ENCODE results near the gene PFKFB2.
A peak's percentile ranks its signal among the peaks of the same experiment; 100 is the strongest.

The PFKFB2 gene

GRCh38 chr1:207049514-207049913 is 3.6 kb upstream of the PFKFB2 start:
- H3K4me3 ChIP-seq = no peak overlapping the region
- peaks cover 0 to 11% (median 6%) of the 10 kb centered on the region in 11 experiments; a peak in 11 of 22 replicates for H3K27me3 ChIP-seq
- no peak overlapping the region for H3K9ac ChIP-seq
- peaks cover 0 to 7% (median 0%) of the 10 kb centered on the region in 10 experiments; a peak in 5 of 20 replicates for H3K4me1 ChIP-seq
- H3K36me3 ChIP-seq = no peaks in the 10 kb centered on the region
- H3K4me2 ChIP-seq = no peak overlapping the region
- no peaks in the 10 kb centered on the region for H4K20me1 ChIP-seq
- no peak for TF ChIP-seq Cebpa-rat (IDR thresholded peaks at IDR 0.05)
- H3K9me3 ChIP-seq (replicated peaks in 1 of 11) = peaks cover 0 to 34% (median 29%) of the 10 kb centered on the region in 11 experiments; a peak in 20 of 22 replicates
- H3K27ac ChIP-seq = no peak overlapping the region

DNA sequence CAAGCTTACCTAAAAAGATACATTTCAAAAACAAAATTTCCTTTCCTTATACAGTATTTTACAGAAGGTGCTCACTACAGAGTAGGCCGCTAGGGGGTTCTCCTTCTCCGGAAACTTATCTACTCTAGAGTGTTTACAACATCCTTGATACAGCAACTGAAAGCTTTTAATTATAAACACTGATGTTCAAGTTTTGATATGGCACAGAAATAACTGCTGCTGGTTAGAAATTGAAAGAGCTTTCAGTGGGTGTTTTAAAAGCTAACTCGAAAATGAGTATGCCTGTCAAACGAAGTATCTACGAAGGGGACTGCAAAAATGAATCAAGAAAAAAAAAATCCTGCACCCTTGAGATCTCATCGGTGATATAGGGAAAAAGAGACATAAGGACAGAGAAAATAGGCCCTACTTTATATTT is 3.1 kb upstream of the PFKFB2 start:
- Histone ChIP-seq H3K4me2 (no peak overlapping the region), H3K27ac (no peak overlapping the region), H3K4me3 (no peak overlapping the region), H4K20me1 (no peaks in the 10 kb centered on the region), H3K4me1 (peaks cover 0 to 12% (median 0%) of the 10 kb centered on the region in 10 experiments; a peak in 7 of 20 replicates), H3K9ac (no peak overlapping the region), H3K36me3 (no peaks in the 10 kb centered on the region), H3K9me3 (replicated peaks in 1 of 11) (peaks cover 0 to 34% (median 29%) of the 10 kb centered on the region in 11 experiments; a peak in 20 of 22 replicates), H3K27me3 (peaks cover 0 to 11% (median 6%) of the 10 kb centered on the region in 11 experiments; a peak in 11 of 22 replicates)
- TF ChIP-seq Cebpa-rat (IDR thresholded peaks at IDR 0.05) = no peak

GRCh38 chr1:207050480-207051190 is 2.4 kb upstream of the PFKFB2 start:
- no peak for TF ChIP-seq Cebpa-rat (IDR thresholded peaks at IDR 0.05)
- Histone ChIP-seq H3K9me3 (replicated peaks in 1 of 11) (peaks cover 0 to 34% (median 29%) of the 10 kb centered on the region in 11 experiments; a peak in 20 of 22 replicates), H3K27ac (no peak overlapping the region), H3K4me2 (no peak overlapping the region), H3K4me1 (peaks cover 0 to 16% (median 0%) of the 10 kb centered on the region in 10 experiments; a peak in 7 of 20 replicates), H3K4me3 (no peak overlapping the region), H3K9ac (no peak overlapping the region), H3K27me3 (peaks cover 0 to 11% (median 6%) of the 10 kb centered on the region in 11 experiments; a peak in 11 of 22 replicates), H4K20me1 (no peaks in the 10 kb centered on the region), H3K36me3 (no peaks in the 10 kb centered on the region)

- Histone ChIP-seq H3K4me3 (no peak within 1 kb of the TSS), H3K4me2 (no peak within 1 kb of the TSS), H3K27ac (no peak within 1 kb of the TSS), H3K9me3 (replicated peaks in 1 of 11) (peaks cover 0 to 34% (median 29%) of the 10 kb centered on the region in 11 experiments; a peak in 20 of 22 replicates), H3K27me3 (peaks cover 0 to 11% (median 6%) of the 10 kb centered on the region in 11 experiments; a peak in 11 of 22 replicates), H3K36me3 (no peaks in the 10 kb centered on the region), H4K20me1 (no peaks in the 10 kb centered on the region), H3K9ac (no peak within 1 kb of the TSS), H3K4me1 (peaks cover 0 to 16% (median 0%) of the 10 kb centered on the region in 10 experiments; a peak in 7 of 20 replicates)
- TF ChIP-seq Cebpa-rat (IDR thresholded peaks at IDR 0.05) = no peak
These were observed 1.7 kb upstream of the PFKFB2 start, which contains the start of gene YOD1 for GRCh38 chr1:207051191-207051943. Gene YOD1 (minus strand): TSS chr1:207051208. CDS start chr1:207051030, 178 bp downstream.

GRCh38 chr1:207054491-207054890 is 1.4 kb downstream of the PFKFB2 start:
- H4K20me1 ChIP-seq = no peaks in the 10 kb centered on the region
- H3K27me3 ChIP-seq = peaks cover 0 to 11% (median 6%) of the 10 kb centered on the region in 11 experiments; a peak in 11 of 22 replicates
- no peaks in the 10 kb centered on the region for H3K36me3 ChIP-seq
- peaks cover 0 to 16% (median 0%) of the 10 kb centered on the region in 10 experiments; a peak in 7 of 20 replicates for H3K4me1 ChIP-seq
- no peak overlapping the region; a peak in 1 of 20 replicates for H3K4me3 ChIP-seq
- H3K4me2 ChIP-seq = peak overlapping the region in 5 of 11 experiments; percentile 25 to 73 (median 44); a peak in 8 of 22 replicates
- H3K27ac ChIP-seq = peak overlapping the region in 5 of 11 experiments; percentile 17 to 35 (median 26); a peak in 5 of 22 replicates
- no peak for TF ChIP-seq Cebpa-rat (IDR thresholded peaks at IDR 0.05)
- H3K9ac ChIP-seq = peak overlapping the region in 2 of 11 experiments; percentile 3 to 6; a peak in 1 of 22 replicates
- peaks cover 0 to 34% (median 29%) of the 10 kb centered on the region in 11 experiments; a peak in 20 of 22 replicates for H3K9me3 ChIP-seq (replicated peaks in 1 of 11)

GRCh38 chr1:207055386-207056001 is 2.4 kb downstream of the PFKFB2 start:
- Histone ChIP-seq H4K20me1 (no peaks in the 10 kb centered on the region), H3K27ac (no peak overlapping the region), H3K9ac (no peak overlapping the region), H3K36me3 (no peaks in the 10 kb centered on the region), H3K4me3 (no peak overlapping the region), H3K4me1 (peaks cover 0 to 16% (median 0%) of the 10 kb centered on the region in 10 experiments; a peak in 7 of 20 replicates), H3K27me3 (peaks cover 0 to 9% (median 5%) of the 10 kb centered on the region in 11 experiments; a peak in 11 of 22 replicates), H3K9me3 (replicated peaks in 1 of 11) (peaks cover 0 to 31% (median 26%) of the 10 kb centered on the region in 11 experiments; a peak in 20 of 22 replicates), H3K4me2 (peak overlapping the region in 3 of 11 experiments; percentile 29 to 73 (median 66); a peak in 4 of 22 replicates)
- no peak for TF ChIP-seq Cebpa-rat (IDR thresholded peaks at IDR 0.05)

DNA sequence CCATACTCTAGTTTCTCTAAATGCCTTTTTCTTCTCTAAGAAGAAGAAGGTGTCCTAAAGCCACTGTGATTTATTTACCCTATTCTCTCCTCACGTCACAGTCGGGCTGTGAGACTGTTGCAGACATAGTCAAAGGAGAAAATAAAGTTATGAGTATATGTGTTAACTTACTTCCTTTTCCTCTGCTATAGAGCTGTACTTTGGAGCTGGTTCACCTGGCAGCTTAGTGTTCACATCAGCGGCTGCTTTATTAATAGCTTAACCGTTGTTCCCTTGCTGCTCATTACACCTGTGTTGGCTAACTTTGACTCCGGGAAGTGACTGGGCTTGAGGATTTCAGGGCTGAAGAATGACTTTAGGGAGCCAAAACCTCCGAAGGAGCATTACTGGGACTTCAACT is 3.6 kb downstream of the PFKFB2 start:
- no peaks in the 10 kb centered on the region; a peak in 1 of 22 replicates for H3K27me3 ChIP-seq
- peaks cover 0 to 20% (median 16%) of the 10 kb centered on the region in 11 experiments; a peak in 19 of 22 replicates for H3K9me3 ChIP-seq (replicated peaks in 1 of 11)
- H3K27ac ChIP-seq = no peak overlapping the region
- no peaks in the 10 kb centered on the region for H3K36me3 ChIP-seq
- no peak overlapping the region for H3K9ac ChIP-seq
- H3K4me3 ChIP-seq = no peak overlapping the region
- TF ChIP-seq Cebpa-rat (IDR thresholded peaks at IDR 0.05) = no peak
- H4K20me1 ChIP-seq = no peaks in the 10 kb centered on the region
- no peak overlapping the region for H3K4me2 ChIP-seq
- peaks cover 0 to 16% (median 0%) of the 10 kb centered on the region in 10 experiments; a peak in 7 of 20 replicates for H3K4me1 ChIP-seq

GRCh38 chr1:207058252-207058651 is 5.2 kb downstream of the PFKFB2 start:
- H3K36me3 ChIP-seq = no peaks in the 10 kb centered on the region
- peaks cover 0 to 16% (median 0%) of the 10 kb centered on the region in 10 experiments; a peak in 7 of 20 replicates for H3K4me1 ChIP-seq
- no peak for TF ChIP-seq Cebpa-rat (IDR thresholded peaks at IDR 0.05)
- peaks cover 0 to 4% (median 4%) of the 10 kb centered on the region in 11 experiments; a peak in 19 of 22 replicates for H3K9me3 ChIP-seq (replicated peaks in 1 of 11)
- no peaks in the 10 kb centered on the region for H3K27me3 ChIP-seq
- H3K4me3 ChIP-seq = no peak overlapping the region
- H3K4me2 ChIP-seq = no peak overlapping the region
- H4K20me1 ChIP-seq = no peaks in the 10 kb centered on the region
- no peak overlapping the region for H3K27ac ChIP-seq
- H3K9ac ChIP-seq = no peak overlapping the region

Measured in BLaER1 treated with 17β-estradiol and CSF1 and Interleukin-3, amounts not matched to agents 10 nM and 100 nM (cell line).